DMS114 treated with DMSO at 0.1 percent for 48 hours (cell line): Measurements from ENCODE around the gene NPY.

ENCODE experiments used
- DNase-seq: peaks from one replicate; lab custom pipeline; 2025; ENCODE audit not compliant: unreplicated experiment; lab: John Stamatoyannopoulos, UW

Gene NPY

GRCh38 chr7:24312588-24312987 lies 28.6 kb downstream of the NPY start:
- no peak for DNase-seq

GRCh38 chr7:24313777-24314176 lies 29.8 kb downstream of the NPY start:
- DNase-seq = no peak

- DNase-seq = no peak
These were observed 32.4 kb downstream of the NPY start for GRCh38 chr7:24316340-24316739.

- DNase-seq = no peak
These were observed 34.3 kb downstream of the NPY start for GRCh38 chr7:24318326-24318725.

- no peak for DNase-seq
These were observed 35.2 kb downstream of the NPY start for GRCh38 chr7:24319209-24319608.

GRCh38 chr7:24323961-24324480 lies 40.0 kb downstream of the NPY start:
- DNase-seq = no peak

GRCh38 chr7:24325708-24326107 lies 41.7 kb downstream of the NPY start:
- DNase-seq = no peak

- DNase-seq = no peak
These were observed 44.1 kb downstream of the NPY start for GRCh38 chr7:24328050-24328449.

- no peak for DNase-seq
These were observed 44.9 kb downstream of the NPY start for GRCh38 chr7:24328894-24329293.

- no peak for DNase-seq
These were observed 50.0 kb downstream of the NPY start for GRCh38 chr7:24334012-24334411.

- DNase-seq = no peak
These were observed 50.6 kb downstream of the NPY start for GRCh38 chr7:24334627-24335026.

- no peak for DNase-seq
These were observed 52.5 kb downstream of the NPY start for GRCh38 chr7:24336461-24336860.

GRCh38 chr7:24337180-24337579 lies 53.2 kb downstream of the NPY start:
- no peak for DNase-seq

- no peak for DNase-seq
These were observed 55.6 kb downstream of the NPY start for GRCh38 chr7:24339575-24339974.

GRCh38 chr7:24340727-24341126 lies 56.7 kb downstream of the NPY start:
- DNase-seq = no peak
